ENCODE results near the gene HSD17B8.
"Not testable (repeated sequence)": the region's sequence is repeated elsewhere in the genome, so short reads cannot be mapped to it uniquely, and the experiment has no call there.

HSD17B8 gene

GRCh38 chr6:33206027-33206863 lies 1.8 kb downstream of the HSD17B8 start:
- DNase-seq (ENCODE audit: low read depth in 3 of 3): no peak

GRCh38 chr6:33206864-33207551 lies 2.6 kb downstream of the HSD17B8 start:
- DNase-seq (ENCODE audit: low read depth in 3 of 3): no peak

GRCh38 chr6:33207552-33208090 lies 3.2 kb downstream of the HSD17B8 start:
- DNase-seq (ENCODE audit: low read depth in 3 of 3): no peak

GRCh38 chr6:33208091-33208967 lies 3.9 kb downstream of the HSD17B8 start, which contains the start of gene RING1:
TSS of gene RING1 (plus strand) at chr6:33208500. CDS start at chr6:33208823, 323 bp downstream.
- DNase-seq (ENCODE audit: low read depth in 3 of 3): peak; percentile 70 to 84 (median 71)

- no peak for DNase-seq (ENCODE audit: low read depth in 3 of 3)
These were observed 5.4 kb downstream of the HSD17B8 start for GRCh38 chr6:33209856-33210255.

GRCh38 chr6:33211136-33211535 lies 6.7 kb downstream of the HSD17B8 start:
- no peak for DNase-seq (ENCODE audit: low read depth in 3 of 3)

GRCh38 chr6:33211666-33212422 lies 7.4 kb downstream of the HSD17B8 start:
- no peak for DNase-seq (ENCODE audit: low read depth in 3 of 3)

GRCh38 chr6:33212857-33213165 lies 8.4 kb downstream of the HSD17B8 start:
- no peak for DNase-seq (ENCODE audit: low read depth in 3 of 3)

- no peak for DNase-seq (ENCODE audit: low read depth in 3 of 3)
These were observed 8.9 kb downstream of the HSD17B8 start for GRCh38 chr6:33213166-33213988.

GRCh38 chr6:33213989-33214335 lies 9.5 kb downstream of the HSD17B8 start:
- DNase-seq (ENCODE audit: low read depth in 3 of 3): no peak

GRCh38 chr6:33215271-33216116 lies 11.0 kb downstream of the HSD17B8 start:
- no peak for DNase-seq (ENCODE audit: low read depth in 3 of 3)

GRCh38 chr6:33216117-33216649 lies 11.7 kb downstream of the HSD17B8 start:
- no peak for DNase-seq (ENCODE audit: low read depth in 3 of 3)

GRCh38 chr6:33217246-33217645 lies 12.8 kb downstream of the HSD17B8 start:
- no peak for DNase-seq (ENCODE audit: low read depth in 3 of 3)

GRCh38 chr6:33217681-33218080 lies 13.2 kb downstream of the HSD17B8 start:
- DNase-seq (ENCODE audit: low read depth in 3 of 3): no peak

- not testable (repeated sequence) for DNase-seq (ENCODE audit: low read depth in 3 of 3)
These were observed 22.2 kb downstream of the HSD17B8 start for GRCh38 chr6:33226503-33227120.

GRCh38 chr6:33235221-33235634 lies 30.8 kb downstream of the HSD17B8 start:
- no peak for DNase-seq (ENCODE audit: low read depth in 3 of 3)

- no peak for DNase-seq (ENCODE audit: low read depth in 3 of 3)
These were observed 31.9 kb downstream of the HSD17B8 start for GRCh38 chr6:33236328-33236727.

- DNase-seq (ENCODE audit: low read depth in 3 of 3): no peak
These were observed 32.4 kb downstream of the HSD17B8 start for GRCh38 chr6:33236852-33237251.

- no peak for DNase-seq (ENCODE audit: low read depth in 3 of 3)
These were observed 33.3 kb downstream of the HSD17B8 start for GRCh38 chr6:33237741-33238140.

Measured in stimulated activated CD4-positive, alpha-beta T cell treated with anti-CD3 and anti-CD28 coated beads, TNF-alpha, amount 100 ng/mL, for 24 hours (primary cell).